Stimulated activated CD4-positive, alpha-beta T cell treated with anti-CD3 and anti-CD28 coated beads, Interleukin-4, amount 100 ng/mL, for 1 hour (primary cell): Measurements from ENCODE around the gene CCP110.
A peak's percentile ranks its signal among the peaks of the same experiment; 100 is the strongest.

ENCODE experiments used
- DNase-seq: peaks from one replicate; pipeline ENCODE4 v3.0.0-alpha.2; 2020

CCP110 gene

GRCh38 chr16:19555186-19555937 is 31.6 kb downstream of the CCP110 start, which contains the start of gene VPS35L:
Gene VPS35L (plus strand): TSS chr16:19555703. CDS start chr16:19555730, 27 bp downstream.
- DNase-seq, result peak; percentile 97

GRCh38 chr16:19555938-19556771 is 32.4 kb downstream of the CCP110 start:
- DNase-seq, result peak; percentile 7

- no peak for DNase-seq
These were observed 35.6 kb downstream of the CCP110 start for GRCh38 chr16:19559242-19559910.

- no peak for DNase-seq
These were observed 36.3 kb downstream of the CCP110 start for GRCh38 chr16:19560078-19560477.

- no peak for DNase-seq
These were observed 39.6 kb downstream of the CCP110 start for GRCh38 chr16:19563377-19563776.

- no peak for DNase-seq
These were observed 42.6 kb downstream of the CCP110 start for GRCh38 chr16:19566362-19566761.

- DNase-seq, result no peak
These were observed 43.8 kb downstream of the CCP110 start for GRCh38 chr16:19567560-19567959.

DNA sequence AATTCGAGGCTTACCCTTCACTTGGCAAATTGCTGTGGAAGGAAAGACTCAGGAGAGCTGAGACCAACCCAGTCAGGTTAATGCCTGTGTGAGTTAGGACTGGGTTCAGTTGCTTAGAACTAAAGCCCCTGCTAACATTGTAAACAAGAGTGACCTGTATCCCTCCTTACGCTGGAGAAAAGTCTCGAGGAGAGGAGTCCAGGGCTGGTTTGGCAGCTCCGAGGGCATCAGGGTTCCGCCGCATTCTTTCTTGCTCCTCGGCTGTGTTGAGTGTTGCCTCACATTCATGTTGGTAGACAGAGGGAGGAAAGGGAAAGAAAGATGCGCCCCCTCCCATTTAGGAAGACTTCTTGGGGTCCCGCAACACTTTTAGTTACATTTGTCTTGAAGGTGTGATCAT is 50.3 kb downstream of the CCP110 start:
- DNase-seq, result no peak

DNA sequence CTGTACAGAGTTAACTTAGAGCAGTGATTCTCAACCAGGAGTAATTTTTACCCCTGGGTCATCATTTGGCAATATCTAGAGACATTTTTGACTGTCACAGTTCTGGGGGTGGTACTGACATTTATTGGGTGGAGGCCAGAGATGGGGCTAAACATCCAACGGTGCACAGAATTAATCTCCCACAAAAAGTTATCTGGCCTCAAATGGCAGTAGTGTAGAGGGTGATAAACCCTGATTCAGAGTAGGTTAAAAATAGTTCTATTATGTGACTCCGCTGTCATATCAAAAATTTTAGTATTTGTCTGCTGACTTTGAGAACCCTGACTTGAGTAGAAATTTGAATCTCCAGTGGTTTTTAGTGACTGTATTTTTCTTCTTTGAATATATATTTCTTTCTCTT is 50.9 kb downstream of the CCP110 start:
- DNase-seq, result no peak

GRCh38 chr16:19578378-19578971 is 54.7 kb downstream of the CCP110 start:
- no peak for DNase-seq

DNA sequence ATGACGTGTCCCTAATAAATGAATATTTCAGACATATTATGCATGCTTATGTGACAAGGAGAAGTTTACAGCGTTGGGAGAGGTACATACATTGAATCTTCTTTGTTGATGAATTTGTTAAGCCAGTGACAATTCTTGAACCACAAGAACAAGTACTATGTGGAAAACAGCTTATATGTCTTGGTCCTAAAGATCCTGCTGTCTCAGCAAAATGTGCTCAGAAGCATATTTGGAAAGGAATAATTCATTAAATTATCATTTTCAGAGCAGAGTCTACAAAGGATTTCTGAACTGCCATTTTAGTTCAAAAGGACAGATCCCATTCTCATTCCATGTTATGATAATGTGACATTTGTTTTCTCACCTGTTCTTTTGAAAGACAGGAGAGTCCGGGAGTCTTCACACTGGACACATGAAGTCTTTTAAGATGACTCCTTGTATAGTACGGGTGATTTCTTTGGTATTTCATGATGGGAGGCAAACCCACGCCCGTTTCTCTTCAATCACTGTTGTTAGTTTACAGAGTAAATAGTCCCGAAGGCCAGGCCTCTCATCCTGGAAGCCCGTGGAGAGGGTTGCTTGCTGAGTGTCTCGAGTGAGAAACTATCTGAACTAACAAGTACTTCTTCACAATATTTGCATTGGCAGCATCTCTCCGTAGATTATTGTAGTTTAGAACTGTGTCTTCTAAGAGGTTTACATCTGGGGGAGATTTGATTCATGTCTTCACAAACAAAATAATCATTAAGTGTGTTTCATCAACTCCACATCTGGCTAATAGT is 58.5 kb downstream of the CCP110 start:
- no peak for DNase-seq

GRCh38 chr16:19583665-19584300 is 60.0 kb downstream of the CCP110 start:
- DNase-seq, result peak; percentile 10

- no peak for DNase-seq
These were observed 64.9 kb downstream of the CCP110 start for GRCh38 chr16:19588661-19589060.

- no peak for DNase-seq
These were observed 65.4 kb downstream of the CCP110 start for GRCh38 chr16:19589106-19589505.

- no peak for DNase-seq
These were observed 66.1 kb downstream of the CCP110 start for GRCh38 chr16:19589771-19590302.

- no peak for DNase-seq
These were observed 71.5 kb downstream of the CCP110 start for GRCh38 chr16:19595043-19595767.

DNA sequence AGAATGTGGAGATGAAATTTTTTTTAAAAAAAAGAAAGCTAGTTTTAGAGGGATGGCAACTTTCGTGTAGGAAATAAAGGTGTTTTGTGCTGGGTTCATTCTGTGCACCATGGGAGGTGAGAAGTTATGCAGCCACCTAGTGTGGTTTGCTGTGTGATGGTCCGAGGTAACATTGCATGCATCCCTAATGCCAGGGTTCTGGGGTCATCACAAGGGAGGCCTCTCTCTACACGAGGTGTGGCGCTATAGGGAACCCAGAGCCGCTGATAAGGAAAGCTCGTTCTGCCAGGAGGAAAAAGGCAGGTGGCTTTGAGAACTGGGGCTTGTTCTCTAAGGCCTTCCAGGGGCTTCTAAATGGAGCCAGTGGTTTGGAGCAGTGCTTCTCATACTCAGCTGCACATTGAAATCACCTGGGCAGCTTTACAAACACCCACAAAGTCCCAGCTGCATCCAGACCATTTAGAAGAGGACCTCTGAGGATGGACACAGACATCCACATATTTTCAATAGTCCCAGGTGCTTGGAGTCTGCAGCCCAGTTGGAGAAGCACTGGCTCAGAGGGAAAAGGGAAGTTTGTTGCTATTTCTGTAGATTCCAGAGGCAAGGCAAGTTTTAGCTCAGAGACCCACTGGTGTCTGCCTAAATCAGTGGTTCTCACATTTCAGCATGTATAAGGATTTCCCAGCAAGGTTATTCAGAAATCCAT is 75.2 kb downstream of the CCP110 start:
- DNase-seq, result no peak

DNA sequence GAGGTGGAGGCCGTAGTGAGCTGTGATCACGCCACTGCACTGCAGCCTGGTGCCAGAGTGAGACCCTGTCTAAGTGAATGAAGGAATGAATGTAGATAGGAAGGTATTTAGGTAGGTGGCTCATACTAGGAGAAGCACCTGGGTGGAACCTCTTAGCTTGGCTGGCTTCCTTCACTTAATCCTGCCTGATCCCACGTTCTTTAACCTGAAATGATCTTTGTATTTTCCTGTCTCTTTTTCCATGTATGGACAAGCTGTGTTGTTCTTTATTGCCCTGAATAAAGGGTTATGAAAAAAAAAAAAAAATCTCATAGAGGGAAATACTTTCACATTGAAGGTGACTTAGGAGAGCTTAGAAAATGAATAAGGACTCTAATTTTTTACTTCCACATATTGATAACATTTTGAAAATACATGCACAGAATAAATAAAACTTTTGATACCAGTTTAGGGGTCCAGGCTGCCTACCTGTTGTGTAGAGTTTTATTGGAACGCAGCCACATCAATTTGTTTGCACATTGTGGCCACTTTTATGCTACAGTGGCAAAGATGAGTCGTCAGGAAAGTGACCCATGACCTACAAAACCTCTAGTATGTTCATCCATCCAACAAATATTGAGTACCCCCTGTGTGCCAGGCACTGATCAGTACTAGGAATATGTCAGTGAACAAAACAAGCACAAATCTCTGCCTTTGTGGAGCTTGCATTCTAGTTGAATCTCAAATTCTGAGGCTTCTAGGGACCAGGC is 76.4 kb downstream of the CCP110 start:
- no peak for DNase-seq
